ENCODE data around the gene SEMA4B.
"Not testable (repeated sequence)": the region's sequence is repeated elsewhere in the genome, so short reads cannot be mapped to it uniquely, and the experiment has no call there.

SEMA4B gene

GRCh38 chr15:90261811-90262210, 60.7 kb downstream of the SEMA4B start:
- DNase-seq (ENCODE audit: low spot score), result no peak

- DNase-seq (ENCODE audit: low spot score), result no peak
Observed at GRCh38 chr15:90262426-90262825, 61.3 kb downstream of the SEMA4B start.

- no peak for DNase-seq (ENCODE audit: low spot score)
Observed at GRCh38 chr15:90264671-90265070, 63.5 kb downstream of the SEMA4B start.

GRCh38 chr15:90265271-90266060, 64.3 kb downstream of the SEMA4B start, which contains the start of gene NGRN:
TSS of gene NGRN (plus strand) at chr15:90265672. CDS start at chr15:90265713, 41 bp downstream.
- peak; percentile 86 for DNase-seq (ENCODE audit: low spot score)

GRCh38 chr15:90266061-90266431, 64.9 kb downstream of the SEMA4B start:
- peak; percentile 31 for DNase-seq (ENCODE audit: low spot score)

GRCh38 chr15:90266485-90266884, 65.4 kb downstream of the SEMA4B start:
- DNase-seq (ENCODE audit: low spot score), result no peak

- DNase-seq (ENCODE audit: low spot score), result no peak
Observed at GRCh38 chr15:90268415-90268814, 67.3 kb downstream of the SEMA4B start.

- no peak for DNase-seq (ENCODE audit: low spot score)
Observed at GRCh38 chr15:90270502-90271150, 69.5 kb downstream of the SEMA4B start.

GRCh38 chr15:90271459-90272166, 70.5 kb downstream of the SEMA4B start:
- DNase-seq (ENCODE audit: low spot score), result no peak

GRCh38 chr15:90278467-90278866, 77.3 kb downstream of the SEMA4B start:
- not testable (repeated sequence) for DNase-seq (ENCODE audit: low spot score)

Data from COLO829 (cell line).